ENCODE results near the gene PODN. TPM values are rescaled to one million over a fixed set of nuclear protein-coding genes. Genes with fewer than 3 reads are reported as not detected.

The PODN gene
- total RNA-seq, 2 experiments from 2014 or later: not detected

DNA sequence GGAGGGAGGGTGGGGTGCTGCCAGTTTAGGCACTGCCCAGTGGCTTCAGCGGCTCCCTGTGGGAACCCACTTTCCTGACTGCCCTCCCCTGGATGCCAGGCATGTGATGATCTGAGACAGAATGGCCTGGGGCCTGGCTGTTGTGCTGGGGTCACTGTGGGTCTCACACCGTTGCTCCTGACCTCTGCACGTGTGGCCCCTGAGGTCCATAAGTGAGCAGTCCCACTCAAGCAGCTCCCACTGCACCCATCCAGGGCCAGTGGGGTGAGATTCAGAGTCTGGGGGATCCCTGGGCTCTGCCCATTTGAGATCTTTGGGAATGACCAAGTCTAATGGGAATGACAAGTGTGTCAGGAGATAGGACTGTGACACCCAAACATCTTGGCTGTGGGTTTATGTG lies 18.0 kb downstream of the PODN start:
- Mint-ChIP-seq H3K9me3 (no peaks in the 10 kb centered on the region), H3K27ac (no peak overlapping the region), H3K4me1 (ENCODE audit: low read depth) (no peaks in the 10 kb centered on the region), H3K36me3 (ENCODE audit: low read depth) (no peaks in the 10 kb centered on the region), H3K27me3 (no peaks in the 10 kb centered on the region), H3K4me3 (no peak overlapping the region)
- intact Hi-C loops (cut with micrococcal nuclease): no loop called here
- ATAC-seq (no peak), DNase-seq (no peak)
- ChIA-PET CTCF (no interaction called here), POLR2A (no interaction called here)
- TF ChIP-seq, protein P1, sequence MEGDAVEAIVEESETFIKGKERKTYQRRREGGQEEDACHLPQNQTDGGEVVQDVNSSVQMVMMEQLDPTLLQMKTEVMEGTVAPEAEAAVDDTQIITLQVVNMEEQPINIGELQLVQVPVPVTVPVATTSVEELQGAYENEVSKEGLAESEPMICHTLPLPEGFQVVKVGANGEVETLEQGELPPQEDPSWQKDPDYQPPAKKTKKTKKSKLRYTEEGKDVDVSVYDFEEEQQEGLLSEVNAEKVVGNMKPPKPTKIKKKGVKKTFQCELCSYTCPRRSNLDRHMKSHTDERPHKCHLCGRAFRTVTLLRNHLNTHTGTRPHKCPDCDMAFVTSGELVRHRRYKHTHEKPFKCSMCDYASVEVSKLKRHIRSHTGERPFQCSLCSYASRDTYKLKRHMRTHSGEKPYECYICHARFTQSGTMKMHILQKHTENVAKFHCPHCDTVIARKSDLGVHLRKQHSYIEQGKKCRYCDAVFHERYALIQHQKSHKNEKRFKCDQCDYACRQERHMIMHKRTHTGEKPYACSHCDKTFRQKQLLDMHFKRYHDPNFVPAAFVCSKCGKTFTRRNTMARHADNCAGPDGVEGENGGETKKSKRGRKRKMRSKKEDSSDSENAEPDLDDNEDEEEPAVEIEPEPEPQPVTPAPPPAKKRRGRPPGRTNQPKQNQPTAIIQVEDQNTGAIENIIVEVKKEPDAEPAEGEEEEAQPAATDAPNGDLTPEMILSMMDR (IDR thresholded peaks at IDR 0.05): no peak

DNA sequence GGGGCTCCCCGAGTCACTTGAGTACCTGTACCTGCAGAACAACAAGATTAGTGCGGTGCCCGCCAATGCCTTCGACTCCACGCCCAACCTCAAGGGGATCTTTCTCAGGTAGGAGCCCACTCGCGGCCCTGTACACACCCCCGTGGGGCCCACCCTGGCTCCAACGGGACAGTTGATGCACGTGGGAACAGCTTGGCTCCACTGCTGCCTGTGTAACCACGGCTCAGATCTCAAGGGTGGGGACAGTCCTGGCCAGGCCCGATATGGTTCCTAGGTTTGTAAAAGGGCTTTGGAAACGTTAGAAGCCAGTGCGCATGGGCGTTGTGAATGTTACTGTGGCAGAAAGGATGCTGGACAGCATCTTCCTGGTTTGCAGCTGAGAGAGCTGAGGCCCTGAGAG lies 18.8 kb downstream of the PODN start:
- Mint-ChIP-seq H3K4me1 (ENCODE audit: low read depth) (no peaks in the 10 kb centered on the region), H3K27me3 (no peaks in the 10 kb centered on the region), H3K27ac (no peak overlapping the region), H3K4me3 (no peak overlapping the region), H3K9me3 (no peaks in the 10 kb centered on the region), H3K36me3 (ENCODE audit: low read depth) (no peaks in the 10 kb centered on the region)
- ChIA-PET POLR2A (interaction anchor here (0.7 kb wide), 1 partner anchor 155 kb away, joined by 3 read pairs; no protein-coding TSS in a partner anchor), CTCF (no interaction called here)
- ATAC-seq (no peak), DNase-seq (no peak)
- TF ChIP-seq, protein P1 (IDR thresholded peaks at IDR 0.05): no peak
- intact Hi-C loops (cut with micrococcal nuclease): no loop called here

DNA sequence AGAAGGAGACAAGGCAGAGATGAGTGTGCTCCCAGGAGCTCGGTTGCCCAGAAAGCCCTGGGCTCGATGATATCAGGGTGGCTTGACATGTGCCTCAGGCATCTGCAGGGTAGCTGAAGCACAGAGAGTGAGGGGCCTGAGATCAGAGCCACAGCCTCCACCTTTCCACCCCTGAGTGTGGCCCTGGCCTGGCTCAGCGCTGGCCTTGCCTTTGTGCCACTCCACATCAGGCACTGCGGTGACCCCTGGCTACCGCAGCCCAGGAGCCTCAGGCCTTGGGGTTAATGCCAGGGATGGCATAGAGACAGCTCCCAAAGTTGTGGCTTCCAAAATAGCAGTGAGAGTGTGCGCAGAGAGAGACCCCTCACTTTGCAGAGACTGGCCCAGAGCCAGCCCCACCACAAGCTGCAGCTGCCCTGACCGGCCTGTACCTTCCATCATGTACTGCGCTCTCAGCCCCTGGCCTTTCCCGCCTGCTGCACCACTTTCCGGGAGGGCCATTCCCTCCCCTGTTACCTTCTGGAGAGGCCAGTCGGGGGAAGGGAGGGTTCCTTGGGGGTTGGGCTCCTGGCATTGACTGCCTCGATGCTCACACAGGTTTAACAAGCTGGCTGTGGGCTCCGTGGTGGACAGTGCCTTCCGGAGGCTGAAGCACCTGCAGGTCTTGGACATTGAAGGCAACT lies 19.5 kb downstream of the PODN start:
- ChIA-PET CTCF (no interaction called here), POLR2A (interaction anchor here (0.7 kb wide), 1 partner anchor 154 kb away, joined by 3 read pairs; no protein-coding TSS in a partner anchor)
- H3K36me3 Mint-ChIP-seq (ENCODE audit: low read depth): no peaks in the 10 kb centered on the region
- H3K9me3 Mint-ChIP-seq: no peaks in the 10 kb centered on the region
- no peaks in the 10 kb centered on the region for H3K4me1 Mint-ChIP-seq (ENCODE audit: low read depth)
- H3K27ac Mint-ChIP-seq: no peak overlapping the region
- ATAC-seq (no peak), DNase-seq (no peak)
- intact Hi-C loops (cut with micrococcal nuclease): no loop called here
- no peaks in the 10 kb centered on the region for H3K27me3 Mint-ChIP-seq
- TF ChIP-seq, protein P1 (IDR thresholded peaks at IDR 0.05): no peak
- no peak overlapping the region for H3K4me3 Mint-ChIP-seq

DNA sequence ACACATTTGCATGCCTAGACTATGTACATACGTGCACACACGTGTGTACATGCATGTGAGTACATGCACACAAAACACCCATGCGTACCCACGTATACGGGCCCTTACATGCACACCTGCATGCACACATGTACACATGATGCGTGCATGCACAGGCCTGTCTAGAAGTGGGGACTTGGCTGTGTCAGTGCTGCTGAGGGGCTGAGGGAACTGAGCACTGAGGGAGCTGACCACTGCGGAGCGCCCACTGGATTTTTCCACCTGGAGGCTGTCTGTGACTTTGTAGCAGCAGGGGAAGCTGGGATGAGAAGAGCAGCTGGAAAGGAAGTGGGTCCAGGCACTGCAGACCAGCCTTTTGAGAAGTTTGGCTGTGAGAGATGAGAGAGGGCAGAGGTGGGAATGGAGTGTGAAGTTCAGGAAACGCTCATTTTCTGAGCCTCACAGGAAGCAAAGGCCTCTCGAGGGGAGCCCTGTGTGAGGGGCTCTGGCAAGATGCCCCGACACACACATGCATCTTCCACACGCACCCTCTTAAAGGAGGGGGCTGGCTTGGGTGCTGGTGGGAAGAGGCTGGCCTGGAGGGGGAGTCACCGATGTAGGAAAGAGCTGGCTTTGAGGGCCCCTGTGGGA lies 20.9 kb downstream of the PODN start:
- POLR2A ChIA-PET: no interaction called here
- Mint-ChIP-seq H3K4me1 (ENCODE audit: low read depth) (no peaks in the 10 kb centered on the region), H3K27me3 (no peaks in the 10 kb centered on the region), H3K27ac (no peak overlapping the region), H3K4me3 (no peak overlapping the region), H3K9me3 (no peaks in the 10 kb centered on the region), H3K36me3 (ENCODE audit: low read depth) (no peaks in the 10 kb centered on the region)
- TF ChIP-seq, protein P1 (IDR thresholded peaks at IDR 0.05): no peak
- ATAC-seq (no peak), DNase-seq (no peak)
- CTCF ChIA-PET: no interaction called here
- intact Hi-C loops (cut with micrococcal nuclease): no loop called here
